GM12892 (cell line): ENCODE results near the gene TMA16.

Source experiments
- DNase-seq: peaks from one replicate; pipeline ENCODE4 v3.0.0; 2011; ENCODE audit not compliant: insufficient read length
- FAIRE-seq: peaks from 2 replicates; lab custom pipeline; 2011; peaks lifted over from hg19 to GRCh38; lab: Jason Lieb, UNC
- POLR2A ChIP-seq: IDR thresholded peaks from 2 replicates; pipeline ENCODE4 v1.6.1; 2011; ENCODE audit warnings: low read depth, low read length, control low read depth
- POLR2AphosphoS5 ChIP-seq: IDR thresholded peaks from 2 replicates; pipeline ENCODE4 v1.6.1; 2011; ENCODE audit warnings: low read depth, low read length, control low read depth
- TAF1 ChIP-seq: IDR thresholded peaks from 2 replicates; pipeline ENCODE4 v1.6.1; 2011; ENCODE audit warnings: low read depth, mild to moderate bottlenecking, control low read depth, low read length, borderline replicate concordance

TMA16 gene

GRCh38 chr4:163482190-163482589 is 12.3 kb upstream of the TMA16 start:
- FAIRE-seq (peak; percentile 24), DNase-seq (no peak)
- TF ChIP-seq POLR2A (no peak), POLR2AphosphoS5 (no peak), TAF1 (no peak)

GRCh38 chr4:163484906-163485305 is 9.6 kb upstream of the TMA16 start:
- DNase-seq (no peak), FAIRE-seq (peak; percentile 71)
- TF ChIP-seq POLR2AphosphoS5 (no peak), POLR2A (no peak), TAF1 (no peak)

GRCh38 chr4:163485589-163485988 is 8.9 kb upstream of the TMA16 start:
- DNase-seq (no peak), FAIRE-seq (no peak)
- TF ChIP-seq POLR2A (no peak), TAF1 (no peak), POLR2AphosphoS5 (no peak)

GRCh38 chr4:163486321-163486720 is 8.2 kb upstream of the TMA16 start:
- TF ChIP-seq TAF1 = no peak
- FAIRE-seq = no peak
- DNase-seq = no peak

- TF ChIP-seq TAF1 (no peak), POLR2A (no peak), POLR2AphosphoS5 (no peak)
- DNase-seq (no peak), FAIRE-seq (no peak)
Observed at GRCh38 chr4:163489929-163490328, 4.6 kb upstream of the TMA16 start.

GRCh38 chr4:163492951-163493504 is 1.5 kb upstream of the TMA16 start:
- no peak for DNase-seq
- FAIRE-seq = no peak
- no peak for TF ChIP-seq TAF1
- no peak for TF ChIP-seq POLR2AphosphoS5
- TF ChIP-seq POLR2A = no peak

GRCh38 chr4:163493643-163494359 is 689 bp upstream of the TMA16 start:
- no peak for TF ChIP-seq TAF1
- TF ChIP-seq POLR2AphosphoS5 = no peak
- TF ChIP-seq POLR2A = no peak
- no peak for DNase-seq
- FAIRE-seq = peak; percentile 58

GRCh38 chr4:163495900-163496299 is 1.4 kb downstream of the TMA16 start:
- TF ChIP-seq TAF1 (0 out of 2 replicates have a peak, but pooled peaks have one; percentile 12), POLR2A (peak; percentile 41; the same call in 1 of the 2 replicates), POLR2AphosphoS5 (0 out of 2 replicates have a peak, but pooled peaks have one; percentile 15)
- DNase-seq (no peak), FAIRE-seq (peak; percentile 91)

GRCh38 chr4:163500586-163500985 is 6.1 kb downstream of the TMA16 start:
- FAIRE-seq = no peak
- TF ChIP-seq POLR2AphosphoS5 (no peak), TAF1 (no peak), POLR2A (no peak)
- no peak for DNase-seq

GRCh38 chr4:163505374-163505773 is 10.9 kb downstream of the TMA16 start:
- FAIRE-seq (no peak), DNase-seq (no peak)
- TF ChIP-seq TAF1 = no peak
- no peak for TF ChIP-seq POLR2AphosphoS5
- no peak for TF ChIP-seq POLR2A

- FAIRE-seq = no peak
- DNase-seq = no peak
- TF ChIP-seq POLR2A (no peak), POLR2AphosphoS5 (no peak)
Observed at GRCh38 chr4:163515198-163515597, 20.7 kb downstream of the TMA16 start.

GRCh38 chr4:163523791-163524365 is 29.4 kb downstream of the TMA16 start:
- no peak for DNase-seq

More at GRCh38 chr4:163523791-163524365, 29.4 kb downstream of the TMA16 start:
- no peak for FAIRE-seq
- TF ChIP-seq POLR2AphosphoS5 (no peak), TAF1 (no peak), POLR2A (no peak)
